HG03139 (cell line): Measurements from ENCODE around the gene CDH23.

Experiments used
- ATAC-seq: cut with Tn5 transposase; IDR thresholded peaks from one replicate; pipeline ENCODE4 v1.9.1; 2021; ENCODE audit not compliant: unreplicated experiment

CDH23 gene

GRCh38 chr10:71419002-71419540, 22.4 kb downstream of the CDH23 start:
- no peak for ATAC-seq

- ATAC-seq, result no peak
Measured at GRCh38 chr10:71419750-71420149, 23.0 kb downstream of the CDH23 start.

- no peak for ATAC-seq
Measured at GRCh38 chr10:71421075-71421434, 24.3 kb downstream of the CDH23 start.

GRCh38 chr10:71423250-71423649, 26.5 kb downstream of the CDH23 start:
- ATAC-seq, result no peak

- ATAC-seq, result no peak
Measured at GRCh38 chr10:71423901-71424300, 27.2 kb downstream of the CDH23 start.

- no peak for ATAC-seq
Measured at GRCh38 chr10:71424496-71425194, 27.9 kb downstream of the CDH23 start.

GRCh38 chr10:71426058-71426605, 29.4 kb downstream of the CDH23 start:
- no peak for ATAC-seq

- no peak for ATAC-seq
Measured at GRCh38 chr10:71427246-71427645, 30.5 kb downstream of the CDH23 start.

GRCh38 chr10:71429304-71429703, 32.6 kb downstream of the CDH23 start:
- no peak for ATAC-seq

GRCh38 chr10:71429929-71430328, 33.2 kb downstream of the CDH23 start:
- no peak for ATAC-seq

GRCh38 chr10:71431239-71432100, 34.8 kb downstream of the CDH23 start:
- ATAC-seq, result no peak

GRCh38 chr10:71432101-71432905, 35.6 kb downstream of the CDH23 start:
- no peak for ATAC-seq

- ATAC-seq, result no peak
Measured at GRCh38 chr10:71432956-71433767, 36.4 kb downstream of the CDH23 start.

- no peak for ATAC-seq
Measured at GRCh38 chr10:71433768-71434744, 37.3 kb downstream of the CDH23 start.

- no peak for ATAC-seq
Measured at GRCh38 chr10:71434760-71435394, 38.2 kb downstream of the CDH23 start.

- ATAC-seq, result no peak
Measured at GRCh38 chr10:71435571-71436267, 39.0 kb downstream of the CDH23 start.

- ATAC-seq, result no peak
Measured at GRCh38 chr10:71436268-71437125, 39.8 kb downstream of the CDH23 start.
